ENCODE results near the gene CARD6. TPM values are rescaled to one million over a fixed set of nuclear protein-coding genes. Genes with fewer than 3 reads are reported as not detected.

CARD6 gene
- total and polyA plus RNA-seq, 2 of the 8 experiments (the other 6 are each of a cell fraction or from before 2014, with no cell fraction given): 0.41 to 0.50 TPM

DNA sequence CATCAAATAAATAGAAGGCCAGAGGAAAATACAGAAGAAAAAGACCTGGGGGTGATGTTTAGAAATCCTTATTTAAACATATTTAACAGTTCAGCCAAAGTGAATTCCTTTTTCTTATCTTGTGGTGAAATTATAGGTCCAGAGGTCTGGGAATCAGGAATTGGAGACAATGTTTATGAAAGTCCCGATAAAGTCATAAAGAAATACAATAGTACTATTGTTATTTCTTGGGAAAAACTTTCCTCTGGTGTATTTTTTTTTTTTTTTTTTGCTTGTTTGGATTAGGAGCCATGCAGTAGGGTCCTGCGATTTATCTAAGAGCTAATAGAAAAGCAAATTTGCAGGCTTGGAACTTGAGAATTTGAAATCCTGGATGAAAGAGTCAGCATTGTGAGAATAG, 68.6 kb downstream of the CARD6 start (continued):
- TF ChIP-seq, protein P1, sequence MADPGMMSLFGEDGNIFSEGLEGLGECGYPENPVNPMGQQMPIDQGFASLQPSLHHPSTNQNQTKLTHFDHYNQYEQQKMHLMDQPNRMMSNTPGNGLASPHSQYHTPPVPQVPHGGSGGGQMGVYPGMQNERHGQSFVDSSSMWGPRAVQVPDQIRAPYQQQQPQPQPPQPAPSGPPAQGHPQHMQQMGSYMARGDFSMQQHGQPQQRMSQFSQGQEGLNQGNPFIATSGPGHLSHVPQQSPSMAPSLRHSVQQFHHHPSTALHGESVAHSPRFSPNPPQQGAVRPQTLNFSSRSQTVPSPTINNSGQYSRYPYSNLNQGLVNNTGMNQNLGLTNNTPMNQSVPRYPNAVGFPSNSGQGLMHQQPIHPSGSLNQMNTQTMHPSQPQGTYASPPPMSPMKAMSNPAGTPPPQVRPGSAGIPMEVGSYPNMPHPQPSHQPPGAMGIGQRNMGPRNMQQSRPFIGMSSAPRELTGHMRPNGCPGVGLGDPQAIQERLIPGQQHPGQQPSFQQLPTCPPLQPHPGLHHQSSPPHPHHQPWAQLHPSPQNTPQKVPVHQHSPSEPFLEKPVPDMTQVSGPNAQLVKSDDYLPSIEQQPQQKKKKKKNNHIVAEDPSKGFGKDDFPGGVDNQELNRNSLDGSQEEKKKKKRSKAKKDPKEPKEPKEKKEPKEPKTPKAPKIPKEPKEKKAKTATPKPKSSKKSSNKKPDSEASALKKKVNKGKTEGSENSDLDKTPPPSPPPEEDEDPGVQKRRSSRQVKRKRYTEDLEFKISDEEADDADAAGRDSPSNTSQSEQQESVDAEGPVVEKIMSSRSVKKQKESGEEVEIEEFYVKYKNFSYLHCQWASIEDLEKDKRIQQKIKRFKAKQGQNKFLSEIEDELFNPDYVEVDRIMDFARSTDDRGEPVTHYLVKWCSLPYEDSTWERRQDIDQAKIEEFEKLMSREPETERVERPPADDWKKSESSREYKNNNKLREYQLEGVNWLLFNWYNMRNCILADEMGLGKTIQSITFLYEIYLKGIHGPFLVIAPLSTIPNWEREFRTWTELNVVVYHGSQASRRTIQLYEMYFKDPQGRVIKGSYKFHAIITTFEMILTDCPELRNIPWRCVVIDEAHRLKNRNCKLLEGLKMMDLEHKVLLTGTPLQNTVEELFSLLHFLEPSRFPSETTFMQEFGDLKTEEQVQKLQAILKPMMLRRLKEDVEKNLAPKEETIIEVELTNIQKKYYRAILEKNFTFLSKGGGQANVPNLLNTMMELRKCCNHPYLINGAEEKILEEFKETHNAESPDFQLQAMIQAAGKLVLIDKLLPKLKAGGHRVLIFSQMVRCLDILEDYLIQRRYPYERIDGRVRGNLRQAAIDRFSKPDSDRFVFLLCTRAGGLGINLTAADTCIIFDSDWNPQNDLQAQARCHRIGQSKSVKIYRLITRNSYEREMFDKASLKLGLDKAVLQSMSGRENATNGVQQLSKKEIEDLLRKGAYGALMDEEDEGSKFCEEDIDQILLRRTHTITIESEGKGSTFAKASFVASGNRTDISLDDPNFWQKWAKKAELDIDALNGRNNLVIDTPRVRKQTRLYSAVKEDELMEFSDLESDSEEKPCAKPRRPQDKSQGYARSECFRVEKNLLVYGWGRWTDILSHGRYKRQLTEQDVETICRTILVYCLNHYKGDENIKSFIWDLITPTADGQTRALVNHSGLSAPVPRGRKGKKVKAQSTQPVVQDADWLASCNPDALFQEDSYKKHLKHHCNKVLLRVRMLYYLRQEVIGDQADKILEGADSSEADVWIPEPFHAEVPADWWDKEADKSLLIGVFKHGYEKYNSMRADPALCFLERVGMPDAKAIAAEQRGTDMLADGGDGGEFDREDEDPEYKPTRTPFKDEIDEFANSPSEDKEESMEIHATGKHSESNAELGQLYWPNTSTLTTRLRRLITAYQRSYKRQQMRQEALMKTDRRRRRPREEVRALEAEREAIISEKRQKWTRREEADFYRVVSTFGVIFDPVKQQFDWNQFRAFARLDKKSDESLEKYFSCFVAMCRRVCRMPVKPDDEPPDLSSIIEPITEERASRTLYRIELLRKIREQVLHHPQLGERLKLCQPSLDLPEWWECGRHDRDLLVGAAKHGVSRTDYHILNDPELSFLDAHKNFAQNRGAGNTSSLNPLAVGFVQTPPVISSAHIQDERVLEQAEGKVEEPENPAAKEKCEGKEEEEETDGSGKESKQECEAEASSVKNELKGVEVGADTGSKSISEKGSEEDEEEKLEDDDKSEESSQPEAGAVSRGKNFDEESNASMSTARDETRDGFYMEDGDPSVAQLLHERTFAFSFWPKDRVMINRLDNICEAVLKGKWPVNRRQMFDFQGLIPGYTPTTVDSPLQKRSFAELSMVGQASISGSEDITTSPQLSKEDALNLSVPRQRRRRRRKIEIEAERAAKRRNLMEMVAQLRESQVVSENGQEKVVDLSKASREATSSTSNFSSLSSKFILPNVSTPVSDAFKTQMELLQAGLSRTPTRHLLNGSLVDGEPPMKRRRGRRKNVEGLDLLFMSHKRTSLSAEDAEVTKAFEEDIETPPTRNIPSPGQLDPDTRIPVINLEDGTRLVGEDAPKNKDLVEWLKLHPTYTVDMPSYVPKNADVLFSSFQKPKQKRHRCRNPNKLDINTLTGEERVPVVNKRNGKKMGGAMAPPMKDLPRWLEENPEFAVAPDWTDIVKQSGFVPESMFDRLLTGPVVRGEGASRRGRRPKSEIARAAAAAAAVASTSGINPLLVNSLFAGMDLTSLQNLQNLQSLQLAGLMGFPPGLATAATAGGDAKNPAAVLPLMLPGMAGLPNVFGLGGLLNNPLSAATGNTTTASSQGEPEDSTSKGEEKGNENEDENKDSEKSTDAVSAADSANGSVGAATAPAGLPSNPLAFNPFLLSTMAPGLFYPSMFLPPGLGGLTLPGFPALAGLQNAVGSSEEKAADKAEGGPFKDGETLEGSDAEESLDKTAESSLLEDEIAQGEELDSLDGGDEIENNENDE (IDR thresholded peaks at IDR 0.05; ENCODE audit: insufficient replicate concordance, low read length): no peak
- TF ChIP-seq JUN (IDR thresholded peaks at IDR 0.05; ENCODE audit: low read depth, low read length) (no peak), MAFK (IDR thresholded peaks at IDR 0.05; ENCODE audit: low read depth, low read length) (no peak), EGR1 (IDR thresholded peaks at IDR 0.05; ENCODE audit: borderline replicate concordance, low read depth, low read length) (no peak), GABPA (IDR thresholded peaks at IDR 0.05; ENCODE audit: borderline replicate concordance, insufficient read depth, low read length) (no peak), RBBP5 (IDR thresholded peaks at IDR 0.05; ENCODE audit: borderline replicate concordance, low read depth, low read length) (no peak)
- TF ChIP-seq, protein P2, sequence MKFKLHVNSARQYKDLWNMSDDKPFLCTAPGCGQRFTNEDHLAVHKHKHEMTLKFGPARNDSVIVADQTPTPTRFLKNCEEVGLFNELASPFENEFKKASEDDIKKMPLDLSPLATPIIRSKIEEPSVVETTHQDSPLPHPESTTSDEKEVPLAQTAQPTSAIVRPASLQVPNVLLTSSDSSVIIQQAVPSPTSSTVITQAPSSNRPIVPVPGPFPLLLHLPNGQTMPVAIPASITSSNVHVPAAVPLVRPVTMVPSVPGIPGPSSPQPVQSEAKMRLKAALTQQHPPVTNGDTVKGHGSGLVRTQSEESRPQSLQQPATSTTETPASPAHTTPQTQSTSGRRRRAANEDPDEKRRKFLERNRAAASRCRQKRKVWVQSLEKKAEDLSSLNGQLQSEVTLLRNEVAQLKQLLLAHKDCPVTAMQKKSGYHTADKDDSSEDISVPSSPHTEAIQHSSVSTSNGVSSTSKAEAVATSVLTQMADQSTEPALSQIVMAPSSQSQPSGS (IDR thresholded peaks at IDR 0.05; ENCODE audit: low read length): no peak
- TF ChIP-seq, protein P3, sequence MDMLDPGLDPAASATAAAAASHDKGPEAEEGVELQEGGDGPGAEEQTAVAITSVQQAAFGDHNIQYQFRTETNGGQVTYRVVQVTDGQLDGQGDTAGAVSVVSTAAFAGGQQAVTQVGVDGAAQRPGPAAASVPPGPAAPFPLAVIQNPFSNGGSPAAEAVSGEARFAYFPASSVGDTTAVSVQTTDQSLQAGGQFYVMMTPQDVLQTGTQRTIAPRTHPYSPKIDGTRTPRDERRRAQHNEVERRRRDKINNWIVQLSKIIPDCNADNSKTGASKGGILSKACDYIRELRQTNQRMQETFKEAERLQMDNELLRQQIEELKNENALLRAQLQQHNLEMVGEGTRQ (IDR thresholded peaks at IDR 0.05; ENCODE audit: low read length): no peak

Data from H1 (cell line).